ENCODE measurements around the gene BAIAP3. TPM values are rescaled to one million over a fixed set of nuclear protein-coding genes. Genes with fewer than 3 reads are reported as not detected.
"Not testable (repeated sequence)": the region's sequence is repeated elsewhere in the genome, so short reads cannot be mapped to it uniquely, and the experiment has no call there.

Gene BAIAP3, protein sequence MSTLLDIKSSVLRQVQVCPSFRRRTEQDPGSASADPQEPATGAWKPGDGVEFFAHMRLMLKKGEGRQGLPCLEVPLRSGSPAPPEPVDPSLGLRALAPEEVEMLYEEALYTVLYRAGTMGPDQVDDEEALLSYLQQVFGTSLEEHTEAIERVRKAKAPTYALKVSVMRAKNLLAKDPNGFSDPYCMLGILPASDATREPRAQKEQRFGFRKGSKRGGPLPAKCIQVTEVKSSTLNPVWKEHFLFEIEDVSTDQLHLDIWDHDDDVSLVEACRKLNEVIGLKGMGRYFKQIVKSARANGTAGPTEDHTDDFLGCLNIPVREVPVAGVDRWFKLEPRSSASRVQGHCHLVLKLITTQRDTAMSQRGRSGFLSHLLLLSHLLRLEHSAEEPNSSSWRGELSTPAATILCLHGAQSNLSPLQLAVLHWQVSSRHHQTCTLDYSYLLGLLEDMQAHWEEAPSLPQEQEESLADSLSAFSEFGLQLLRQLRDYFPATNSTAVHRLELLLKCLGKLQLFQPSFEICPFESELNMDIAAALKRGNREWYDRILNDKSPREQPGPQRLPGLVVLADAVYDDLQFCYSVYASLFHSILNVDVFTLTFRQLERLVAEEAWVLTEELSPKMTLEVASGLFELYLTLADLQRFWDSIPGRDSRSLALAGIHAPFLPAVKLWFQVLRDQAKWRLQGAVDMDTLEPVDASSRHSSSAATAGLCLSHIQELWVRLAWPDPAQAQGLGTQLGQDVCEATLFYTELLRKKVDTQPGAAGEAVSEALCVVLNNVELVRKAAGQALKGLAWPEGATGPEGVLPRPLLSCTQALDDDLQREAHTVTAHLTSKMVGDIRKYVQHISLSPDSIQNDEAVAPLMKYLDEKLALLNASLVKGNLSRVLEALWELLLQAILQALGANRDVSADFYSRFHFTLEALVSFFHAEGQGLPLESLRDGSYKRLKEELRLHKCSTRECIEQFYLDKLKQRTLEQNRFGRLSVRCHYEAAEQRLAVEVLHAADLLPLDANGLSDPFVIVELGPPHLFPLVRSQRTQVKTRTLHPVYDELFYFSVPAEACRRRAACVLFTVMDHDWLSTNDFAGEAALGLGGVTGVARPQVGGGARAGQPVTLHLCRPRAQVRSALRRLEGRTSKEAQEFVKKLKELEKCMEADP
- 26.0 TPM for polyA plus RNA-seq

DNA sequence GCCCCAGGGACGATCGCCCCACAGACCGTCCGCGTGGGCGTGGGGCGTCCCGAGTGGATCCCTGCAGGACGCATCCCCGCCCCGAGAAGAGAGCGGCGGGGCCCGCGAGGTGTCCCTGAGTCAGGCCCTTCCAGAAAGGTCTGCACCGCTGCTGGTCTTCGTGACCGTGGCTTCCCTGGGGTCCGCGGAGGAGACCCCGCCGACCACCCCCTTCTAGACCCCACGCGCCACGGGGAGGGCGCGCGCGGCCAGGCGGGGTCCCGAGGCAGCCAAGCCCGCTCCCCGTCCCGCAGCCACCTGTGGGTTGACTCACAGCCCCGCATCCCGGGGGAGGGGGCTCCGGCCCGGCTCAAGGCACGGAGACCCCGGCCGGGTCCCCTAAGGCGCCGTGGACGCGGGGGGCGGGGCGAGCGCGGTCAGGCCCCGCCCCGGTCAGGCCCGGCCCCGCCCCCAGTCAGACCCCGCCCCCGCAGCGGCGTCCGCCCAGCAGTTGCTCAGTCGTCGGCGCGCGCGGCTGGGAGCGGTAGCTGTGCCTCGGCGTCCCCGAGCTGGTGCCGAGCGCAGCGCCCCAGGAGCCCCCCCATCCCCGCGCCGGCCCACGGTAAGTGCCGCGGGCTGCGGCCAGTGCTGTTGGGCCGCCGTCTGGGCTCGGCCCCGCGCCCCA lies at the start of gene BAIAP3:
TSS of gene BAIAP3 (plus strand) at position 497 of the 664 bp plus-strand sequence. CDS start 4,905 bp downstream, outside the sequence.
- peaks cover 16% of the 10 kb centered on the region for H3K27me3 Mint-ChIP-seq
- peak within 1 kb of the TSS; percentile 98 to 100 (median 98) for H3K27ac Mint-ChIP-seq
- no peaks in the 10 kb centered on the region for H3K9me3 Mint-ChIP-seq
- peak within 1 kb of the TSS; percentile 83 to 94 (median 93) for H3K4me3 Mint-ChIP-seq
- peaks cover 3% of the 10 kb centered on the region for H3K36me3 Mint-ChIP-seq
- peaks cover 6 to 23% (median 21%) of the 10 kb centered on the region in 3 donors for H3K4me1 Mint-ChIP-seq

- peaks cover 0 to 7% (median 3%) of the 10 kb centered on the region in 3 donors for H3K4me1 Mint-ChIP-seq
- H3K27ac Mint-ChIP-seq, result no peak overlapping the region
- H3K27me3 Mint-ChIP-seq, result peaks cover 16% of the 10 kb centered on the region
- no peaks in the 10 kb centered on the region for H3K36me3 Mint-ChIP-seq
- H3K9me3 Mint-ChIP-seq, result no peaks in the 10 kb centered on the region
- H3K4me3 Mint-ChIP-seq, result no peak overlapping the region
These were observed 49.3 kb upstream of the BAIAP3 start for GRCh38 chr16:1283996-1284616.

GRCh38 chr16:1285669-1286512 lies 47.6 kb upstream of the BAIAP3 start:
- Mint-ChIP-seq H3K9me3 (no peaks in the 10 kb centered on the region), H3K4me3 (no peak overlapping the region), H3K27me3 (peaks cover 31% of the 10 kb centered on the region), H3K36me3 (no peaks in the 10 kb centered on the region), H3K27ac (no peak overlapping the region), H3K4me1 (peaks cover 0 to 8% (median 4%) of the 10 kb centered on the region in 3 donors)

DNA sequence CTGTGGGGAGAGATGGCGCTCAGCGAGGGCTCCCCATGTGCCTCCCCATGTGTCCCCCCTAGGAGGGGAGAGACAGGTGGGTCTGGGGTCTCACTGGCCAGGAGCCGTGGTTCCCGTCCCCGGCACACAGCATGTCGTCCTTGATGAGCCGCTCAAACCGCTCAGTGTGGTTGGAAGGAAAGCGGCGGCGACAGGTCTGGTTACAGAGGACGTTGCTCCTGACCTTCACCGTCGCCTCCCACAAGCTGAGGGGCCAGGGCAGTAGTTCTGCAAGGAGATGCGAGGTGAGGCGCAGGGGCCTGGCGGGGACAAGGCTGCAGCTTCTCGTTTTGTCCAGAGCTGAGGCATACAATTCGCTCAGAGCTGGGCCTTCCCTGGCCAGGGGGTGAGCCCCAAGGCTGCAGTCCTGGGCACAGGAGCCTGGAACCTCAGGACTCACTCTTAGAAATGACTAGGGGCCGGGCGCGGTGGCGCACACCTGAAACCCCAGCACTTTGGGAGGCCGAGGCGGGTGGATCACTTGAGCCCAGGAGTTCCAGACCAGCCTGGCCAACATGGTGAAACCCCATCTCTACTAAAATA lies 46.8 kb upstream of the BAIAP3 start:
- H3K9me3 Mint-ChIP-seq, result no peaks in the 10 kb centered on the region
- H3K36me3 Mint-ChIP-seq, result no peaks in the 10 kb centered on the region
- no peak overlapping the region for H3K4me3 Mint-ChIP-seq
- peaks cover 37% of the 10 kb centered on the region for H3K27me3 Mint-ChIP-seq
- H3K4me1 Mint-ChIP-seq, result peaks cover 0 to 8% (median 4%) of the 10 kb centered on the region in 3 donors
- H3K27ac Mint-ChIP-seq, result no peak overlapping the region

- no peaks in the 10 kb centered on the region for H3K9me3 Mint-ChIP-seq
- H3K4me3 Mint-ChIP-seq, result no peak overlapping the region
- no peak overlapping the region for H3K27ac Mint-ChIP-seq
- peaks cover 0 to 5% (median 2%) of the 10 kb centered on the region in 3 donors for H3K4me1 Mint-ChIP-seq
- H3K36me3 Mint-ChIP-seq, result no peaks in the 10 kb centered on the region
- peaks cover 41% of the 10 kb centered on the region for H3K27me3 Mint-ChIP-seq
These were observed 45.3 kb upstream of the BAIAP3 start for GRCh38 chr16:1287982-1288670.

GRCh38 chr16:1288813-1289476 lies 44.5 kb upstream of the BAIAP3 start:
- Mint-ChIP-seq H3K36me3 (no peaks in the 10 kb centered on the region), H3K4me3 (peak overlapping the region in 1 of 4 donors; percentile 47), H3K27ac (peak overlapping the region in 1 of 3 donors; percentile 57), H3K27me3 (peaks cover 38% of the 10 kb centered on the region), H3K4me1 (peaks cover 2 to 8% (median 4%) of the 10 kb centered on the region in 3 donors), H3K9me3 (no peaks in the 10 kb centered on the region)

GRCh38 chr16:1289477-1289866 lies 44.0 kb upstream of the BAIAP3 start:
- H3K27me3 Mint-ChIP-seq, result peaks cover 42% of the 10 kb centered on the region
- H3K36me3 Mint-ChIP-seq, result peaks cover 1% of the 10 kb centered on the region
- peaks cover 7 to 10% (median 9%) of the 10 kb centered on the region in 3 donors for H3K4me1 Mint-ChIP-seq
- no peak overlapping the region for H3K27ac Mint-ChIP-seq
- H3K9me3 Mint-ChIP-seq, result no peaks in the 10 kb centered on the region
- H3K4me3 Mint-ChIP-seq, result peak overlapping the region in 2 of 4 donors; percentile 39 to 71

DNA sequence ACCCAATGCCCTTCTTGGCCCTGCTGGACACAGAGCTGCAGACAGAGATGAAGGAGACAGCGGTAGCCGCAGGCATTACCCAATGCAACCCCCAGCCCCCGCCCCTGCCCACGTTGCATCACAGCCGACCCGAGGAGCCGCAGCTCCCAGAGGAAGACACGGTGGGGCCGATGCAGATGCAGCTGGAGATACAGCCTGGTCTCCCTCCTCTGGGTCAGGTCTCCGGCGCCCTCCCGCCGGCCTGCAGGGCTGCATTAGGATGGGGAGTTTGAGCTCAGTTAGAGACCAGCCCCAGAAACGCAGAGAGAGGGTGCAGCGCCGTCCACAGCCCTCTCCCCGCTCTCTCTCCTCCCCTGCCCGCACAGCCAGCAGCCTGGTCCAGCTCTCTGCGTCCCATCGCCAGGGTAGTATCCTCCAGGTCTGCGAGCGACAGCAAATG lies 43.4 kb upstream of the BAIAP3 start:
- peak overlapping the region in 1 of 4 donors; percentile 28 for H3K4me3 Mint-ChIP-seq
- peaks cover 1% of the 10 kb centered on the region for H3K36me3 Mint-ChIP-seq
- peaks cover 8 to 10% (median 10%) of the 10 kb centered on the region in 3 donors for H3K4me1 Mint-ChIP-seq
- H3K27me3 Mint-ChIP-seq, result peaks cover 42% of the 10 kb centered on the region
- H3K27ac Mint-ChIP-seq, result peak overlapping the region in 1 of 3 donors; percentile 16
- no peaks in the 10 kb centered on the region for H3K9me3 Mint-ChIP-seq

DNA sequence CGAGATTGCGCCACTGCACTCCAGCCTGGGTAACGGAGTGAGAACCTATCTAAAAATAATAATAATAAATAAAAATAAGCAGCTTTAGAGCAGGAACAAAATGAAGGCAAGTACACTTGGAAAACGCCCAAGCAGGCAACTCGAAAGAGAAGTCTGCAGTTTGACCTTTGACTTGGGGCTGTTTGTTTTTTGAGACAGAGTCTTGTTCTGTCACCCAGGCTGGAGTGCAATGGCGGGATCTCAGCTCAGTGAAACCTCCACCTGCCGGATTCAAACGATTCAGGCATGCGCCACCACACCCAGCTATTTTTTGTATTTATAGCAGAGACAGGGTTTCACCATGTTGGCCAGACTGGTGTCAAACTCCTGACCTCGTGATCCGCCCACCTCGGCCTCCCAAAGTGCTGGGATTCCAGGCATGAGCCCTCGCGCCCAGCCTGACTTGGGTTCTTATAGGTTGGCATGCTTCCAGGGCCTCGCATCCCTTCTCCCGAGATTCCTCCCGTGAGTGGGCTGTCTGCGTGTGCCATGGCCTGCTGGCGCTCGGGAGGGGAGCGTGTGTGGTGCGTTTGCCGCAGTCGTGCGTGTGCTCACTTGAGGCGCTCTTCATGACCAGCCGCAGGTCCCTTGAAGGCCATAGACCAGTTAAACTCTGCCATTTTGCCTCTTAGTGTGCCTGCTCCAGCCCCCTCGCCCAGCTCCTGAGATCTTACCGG lies 42.4 kb upstream of the BAIAP3 start:
- H3K27ac Mint-ChIP-seq, result no peak overlapping the region
- peaks cover 1% of the 10 kb centered on the region for H3K36me3 Mint-ChIP-seq
- peak overlapping the region in 1 of 4 donors; percentile 55 for H3K4me3 Mint-ChIP-seq
- H3K27me3 Mint-ChIP-seq, result peaks cover 47% of the 10 kb centered on the region
- H3K9me3 Mint-ChIP-seq, result no peaks in the 10 kb centered on the region
- H3K4me1 Mint-ChIP-seq, result peaks cover 8 to 14% (median 12%) of the 10 kb centered on the region in 3 donors

DNA sequence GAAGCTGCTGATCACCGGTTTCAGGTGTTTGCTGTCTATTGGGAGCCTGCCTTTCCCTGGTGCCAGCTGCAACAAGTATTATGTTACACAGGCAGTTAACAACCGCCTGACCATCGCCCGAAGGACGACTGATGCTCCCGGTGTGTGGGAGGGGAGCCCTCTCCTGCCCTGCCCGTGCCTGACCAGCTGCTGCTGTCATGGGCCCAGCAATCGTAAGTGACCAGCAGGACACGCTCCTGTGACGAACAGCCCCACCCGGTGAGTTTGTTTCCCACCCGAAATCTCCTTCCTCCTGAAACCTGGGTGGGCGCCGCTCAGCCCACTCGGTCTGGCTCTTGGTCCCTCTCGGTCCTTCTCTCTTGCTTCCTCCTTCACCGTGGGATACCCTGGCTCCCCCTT lies 41.9 kb upstream of the BAIAP3 start:
- H3K27me3 Mint-ChIP-seq, result peaks cover 47% of the 10 kb centered on the region
- peaks cover 1% of the 10 kb centered on the region for H3K36me3 Mint-ChIP-seq
- H3K9me3 Mint-ChIP-seq, result no peaks in the 10 kb centered on the region
- peaks cover 8 to 17% (median 12%) of the 10 kb centered on the region in 3 donors for H3K4me1 Mint-ChIP-seq
- H3K4me3 Mint-ChIP-seq, result peak overlapping the region in 1 of 4 donors; percentile 83
- H3K27ac Mint-ChIP-seq, result no peak overlapping the region

DNA sequence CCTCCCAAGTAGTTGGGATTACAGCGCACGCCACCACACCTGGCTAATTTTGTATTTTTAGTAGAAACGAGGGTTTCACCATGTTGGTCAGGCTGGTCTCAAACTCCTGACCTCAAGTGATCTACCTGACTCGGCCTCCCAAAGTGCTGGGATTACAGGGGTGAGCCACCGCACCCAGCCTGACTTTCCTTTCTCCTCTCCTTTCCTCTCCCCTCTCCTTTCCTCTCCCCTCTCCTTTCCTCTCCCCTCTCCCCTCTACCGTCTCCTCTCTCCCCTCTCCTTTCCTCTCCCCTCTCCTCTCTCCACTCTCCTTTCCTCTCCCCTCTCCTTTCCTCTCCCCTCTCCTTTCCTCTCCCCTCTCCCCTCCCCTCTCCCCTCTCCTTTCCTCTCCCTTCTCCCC lies 41.2 kb upstream of the BAIAP3 start:
- Mint-ChIP-seq H3K27me3 (peaks cover 47% of the 10 kb centered on the region), H3K4me1 (peaks cover 8 to 22% (median 17%) of the 10 kb centered on the region in 3 donors)
- not testable (repeated sequence) for H3K27ac Mint-ChIP-seq, H3K9me3 Mint-ChIP-seq, H3K4me3 Mint-ChIP-seq, H3K36me3 Mint-ChIP-seq
